PFSK-1 (cell line): Measurements from ENCODE around the gene CDC16.

Experiments used
- FOXP2 ChIP-seq: optimal IDR thresholded peaks from 2 replicates; pipeline ENCODE3; 2011; ENCODE audit warnings: borderline replicate concordance, control low read depth, inconsistent platforms; ENCODE audit not compliant: insufficient read depth; ENCODE audit errors: extremely low read length, extremely low read depth
- POLR2AphosphoS5 ChIP-seq: IDR thresholded peaks from 2 replicates; pipeline ENCODE4 v1.6.1; 2012; ENCODE audit warnings: low read depth, mild to moderate bottlenecking, control low read depth, low read length, moderate library complexity
- REST ChIP-seq, 2 experiments: IDR thresholded peaks; 2 replicates each; pipeline versions ENCODE4 v1.6.1 to v1.8.0; 2011 to 2012; ENCODE audit warnings: low read depth in 2 of 2, low read length in 2 of 2, control low read depth in 1 of 2, inconsistent platforms in 1 of 2, mild to moderate bottlenecking in 1 of 2, moderate library complexity in 1 of 2; ENCODE audit not compliant: insufficient read depth in 1 of 2
- TAF1 ChIP-seq: IDR thresholded peaks from 2 replicates; pipeline ENCODE4 v1.6.1; 2012; ENCODE audit warnings: low read length, control low read depth, borderline replicate concordance; ENCODE audit not compliant: insufficient read depth

GRCh38 chr13:114272977-114273376 lies 38.3 kb downstream of the CDC16 start:
- TF ChIP-seq TAF1, result no peak
- TF ChIP-seq POLR2AphosphoS5, result no peak
- no peak for TF ChIP-seq FOXP2
- no peak for TF ChIP-seq REST (IDR thresholded peaks at IDR 0.05; ENCODE audit: insufficient read depth in 1 of 2, low read depth in 2 of 2, low read length in 2 of 2)
